Right lobe of liver (tissue), 6 donors: Measurements from ENCODE around the gene CD209. TPM values are rescaled to one million over a fixed set of nuclear protein-coding genes. Genes with fewer than 3 reads are reported as not detected.
"Not testable (repeated sequence)": the region's sequence is repeated elsewhere in the genome, so short reads cannot be mapped to it uniquely, and the experiment has no call there.

Source experiments
- ATAC-seq, 4 donors: fragments of 200-7000 bp; cut with Tn5 transposase; one replicate each; pipeline ENCODE4 v1.9.1; 2020; ENCODE audit warnings: mild to moderate bottlenecking in 4 of 4, moderate library complexity in 4 of 4
- DNase-seq, 3 donors: peaks; one replicate each; pipeline ENCODE4 v3.0.0-alpha.2; 2020
- H3K27ac ChIP-seq, 3 donors: fragments of 200-600 bp; one replicate each; pipeline ENCODE4 v1.8.0; 2022
- H3K27me3 ChIP-seq, 2 donors: fragments of 200-600 bp; one replicate each; pipeline ENCODE4 v1.8.0; 2022
- H3K36me3 ChIP-seq, 4 donors: fragments of 200-600 bp; sonication (generic) in 1 of 4; one replicate each; pipeline versions ENCODE4 v1.5.1 to v1.8.0; 2017 to 2022; ENCODE audit warnings: control low read depth in 1 of 4
- H3K4me1 ChIP-seq, 4 donors: fragments of 200-600 bp; sonication (generic) in 1 of 4; one replicate each; pipeline versions ENCODE4 v1.5.1 to v1.8.0; 2017 to 2022; ENCODE audit warnings: control low read depth in 1 of 4
- H3K4me3 ChIP-seq, 3 donors: fragments of 200-600 bp; one replicate each; pipeline ENCODE4 v1.8.0; 2022
- H3K9me3 ChIP-seq, 4 donors: fragments of 200-600 bp; sonication (generic) in 1 of 4; one replicate each; pipeline versions ENCODE4 v1.5.1 to v1.8.0; 2017 to 2022; ENCODE audit warnings: control low read depth in 1 of 4
- CTCF ChIP-seq, 4 donors: fragments of 200-600 bp in 3 of 4; fragments of 450-650 bp in 1 of 4; IDR thresholded peaks; one replicate each; pipeline versions ENCODE4 v1.5.1 to v1.8.0; 2016 to 2022; ENCODE audit warnings: antibody characterized with exemption in 4 of 4, mild to moderate bottlenecking in 2 of 4
- POLR2A ChIP-seq: fragments of 450-650 bp; IDR thresholded peaks from one replicate; pipeline ENCODE4 v1.6.1; 2017; ENCODE audit warnings: antibody characterized with exemption, mild to moderate bottlenecking
- WGBS: methylation state at CpG from one replicate; pipeline ENCODE4 v1.1.6; 2018; ENCODE audit warnings: low coverage, low lambda C conversion rate; ENCODE audit not compliant: insufficient coverage; ENCODE audit errors: missing lambda C conversion rate; 5-methylcytosine and 5-hydroxymethylcytosine counted together
- intact Hi-C, 2 donors: fragments of 100-400 bp; cut with DNase I; formaldehyde crosslinking; loops; one replicate each; pipeline versions ENCODE4 v1.11.2 to v1.14.1; 2022
- long read RNA-seq: library from polyadenylated mRNA; unstranded; transcript quantifications from one replicate; pipeline ENCODE4 v2.0.0, GENCODE V29; 2019
- total RNA-seq, 6 experiments: library from RNA; depleted of rRNA in 2 of 6; stranded (reverse); fragments of >200 nt in 2 of 6; fragmentation: NEBNext Ultra II Directional in 3 of 6; extraction: Animal tissue kit (Norgen Biotek cat#: 25700) in 3 of 6; gene quantifications; one replicate each; pipeline versions ENCODE4 v1.1.0 to v1.2.4, GENCODE V29; 2016 to 2023
- donor health status: DM: no; HTN: yes; CAD: no.
- donor health status: DM: no; HTN: no; CAD: no.
- donor health status: DM: no; HTN: no; CAD: no.
- donor health status: DM: no; HTN: yes; CAD: no.
- donor health status: DM: no; HTN: yes; CAD: no.

Gene CD209, protein sequence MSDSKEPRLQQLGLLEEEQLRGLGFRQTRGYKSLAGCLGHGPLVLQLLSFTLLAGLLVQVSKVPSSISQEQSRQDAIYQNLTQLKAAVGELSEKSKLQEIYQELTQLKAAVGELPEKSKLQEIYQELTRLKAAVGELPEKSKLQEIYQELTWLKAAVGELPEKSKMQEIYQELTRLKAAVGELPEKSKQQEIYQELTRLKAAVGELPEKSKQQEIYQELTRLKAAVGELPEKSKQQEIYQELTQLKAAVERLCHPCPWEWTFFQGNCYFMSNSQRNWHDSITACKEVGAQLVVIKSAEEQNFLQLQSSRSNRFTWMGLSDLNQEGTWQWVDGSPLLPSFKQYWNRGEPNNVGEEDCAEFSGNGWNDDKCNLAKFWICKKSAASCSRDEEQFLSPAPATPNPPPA
- 1 to 10 TPM in 4 of 6 experiments, under 1 TPM in 2; 0.42 to 6.7 (median 2.8) TPM for total RNA-seq
- long read RNA-seq, partial matches to known transcripts = 0 of 1 reads
- long read RNA-seq, other reads (novel, unspliced or antisense) = 1 of 1 reads

DNA sequence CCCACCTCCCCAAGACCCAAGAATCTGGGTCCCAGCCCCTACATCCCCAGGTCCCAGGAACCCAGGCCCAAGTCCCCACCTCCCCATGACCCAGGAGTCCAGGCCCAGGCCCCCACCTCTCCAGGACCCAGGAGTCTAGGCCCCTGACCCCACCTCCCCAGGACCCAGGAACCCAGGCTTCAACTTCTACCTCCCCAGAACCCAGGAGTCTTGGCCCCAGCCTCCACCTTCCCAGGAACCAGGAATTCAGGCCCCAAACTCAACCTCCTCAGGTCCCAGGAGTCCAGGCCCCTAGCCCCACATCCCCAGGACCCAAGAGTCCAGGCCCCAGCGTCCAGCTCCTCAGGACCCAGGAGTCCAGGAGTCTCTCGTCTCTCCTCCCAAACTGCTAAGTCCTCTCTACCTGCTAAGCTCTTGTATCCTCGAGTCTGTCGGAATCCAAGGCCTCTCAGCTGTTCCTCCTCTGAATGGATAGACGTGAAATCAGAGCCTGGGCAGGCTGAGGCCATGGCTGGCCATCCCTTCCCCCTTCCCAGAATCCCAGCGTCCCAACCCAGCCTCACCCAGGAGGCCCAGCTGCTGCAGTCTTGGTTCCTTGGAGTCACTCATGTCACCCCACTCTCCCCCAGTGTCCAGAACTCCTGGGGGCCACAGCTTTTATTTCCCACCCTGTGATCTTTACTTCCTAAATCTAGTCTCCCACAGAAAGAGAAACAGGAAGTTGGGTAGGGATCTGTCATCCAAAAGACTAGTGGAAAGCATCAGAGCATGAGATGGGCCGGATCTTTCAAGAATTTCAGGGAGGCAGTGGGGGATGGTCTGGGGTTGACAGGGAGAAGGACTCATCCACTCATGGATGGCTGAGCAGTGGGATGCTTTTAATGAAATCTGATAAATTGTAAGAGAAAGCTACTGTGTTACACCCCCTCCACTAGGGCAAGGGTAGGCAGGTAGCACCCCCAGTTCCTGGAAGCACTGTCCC lies at the start of gene CD209:
Gene CD209 (minus strand): TSS at position 632 of the 982 bp plus-strand sequence. CDS start 23 bp downstream, at position 609.
- 57% methylated on average over 5 of the region's 7 CpGs for WGBS
- intact Hi-C loops = no loop called here
- TF ChIP-seq POLR2A (no peak), CTCF (IDR thresholded peaks at IDR 0.05) (no peak)
- peak in 3 of 4 donors; percentile 20 to 44 (median 38) for ATAC-seq
- Histone ChIP-seq H3K4me3 (no peak within 1 kb of the TSS), H3K27ac (no peak within 1 kb of the TSS), H3K9me3 (no peaks in the 10 kb centered on the region), H3K36me3 (no peaks in the 10 kb centered on the region), H3K27me3 (no peaks in the 10 kb centered on the region), H3K4me1 (no peaks in the 10 kb centered on the region)
- no peak for DNase-seq

DNA sequence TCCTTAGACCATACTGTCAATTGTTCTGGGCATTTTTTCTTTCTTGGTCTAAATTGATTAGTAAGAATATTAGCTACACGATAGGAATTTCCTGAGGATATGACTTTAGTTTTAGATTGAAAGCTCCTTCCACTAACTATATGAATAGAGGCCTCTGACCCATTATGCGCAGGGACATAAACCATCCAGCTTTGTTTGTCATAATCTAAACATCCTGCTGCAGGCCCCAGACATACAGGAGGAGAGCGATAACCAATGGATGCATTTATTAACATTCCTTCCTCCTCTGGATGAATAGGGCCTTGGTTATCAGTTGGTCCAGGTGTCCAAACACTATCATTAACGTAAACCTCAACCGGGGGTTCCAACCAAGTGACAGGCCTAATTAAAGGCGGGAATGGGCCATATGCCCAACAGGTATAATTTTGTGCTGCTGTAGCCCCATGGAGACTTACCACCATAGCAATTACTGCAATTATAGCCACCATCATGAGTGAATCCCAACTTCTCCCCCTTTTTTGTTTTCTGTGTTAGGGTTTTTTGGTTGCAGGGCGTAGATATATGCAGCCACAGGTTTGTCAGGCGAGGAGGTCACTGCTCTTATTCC lies 48.3 kb upstream of the CD209 start:
- Histone ChIP-seq H3K9me3 (no peaks in the 10 kb centered on the region), H3K4me3 (no peak overlapping the region), H3K4me1 (peaks cover 0 to 5% (median 2%) of the 10 kb centered on the region in 4 donors), H3K27me3 (no peaks in the 10 kb centered on the region), H3K36me3 (no peaks in the 10 kb centered on the region), H3K27ac (no peak overlapping the region)
- intact Hi-C loops = loop anchor here (5.0 to 10.0 kb wide), 2 partner anchors 111 to 228 kb away; partner anchors contain the start of gene TRAPPC5 (in 2 of the 2)
- WGBS = 60% methylated on average over 7 of the region's 8 CpGs
- no peak for ATAC-seq
- no peak for DNase-seq
- TF ChIP-seq CTCF (IDR thresholded peaks at IDR 0.05) (no peak), POLR2A (no peak)

DNA sequence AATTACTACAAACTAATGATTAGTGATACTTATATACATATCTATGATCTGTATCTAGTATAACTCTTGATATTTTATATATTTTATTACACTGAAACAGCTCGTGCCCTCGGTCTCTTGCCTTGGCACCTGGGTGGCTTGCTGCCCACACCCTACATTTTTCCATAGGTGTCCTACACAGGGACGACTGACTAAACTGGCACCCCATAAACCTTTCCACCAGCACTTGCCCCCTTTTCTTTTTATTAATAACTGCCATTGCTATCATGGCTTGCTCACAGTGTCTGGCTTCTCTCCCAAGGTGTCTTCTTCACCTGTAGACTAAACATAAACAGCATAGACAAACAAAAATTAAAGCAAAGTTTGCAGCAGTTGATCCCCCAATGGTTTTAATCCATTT lies 46.2 kb upstream of the CD209 start:
- DNase-seq (no peak), ATAC-seq (no peak)
- no peak for TF ChIP-seq CTCF (IDR thresholded peaks at IDR 0.05)
- no peak for TF ChIP-seq POLR2A
- Histone ChIP-seq H3K36me3 (no peaks in the 10 kb centered on the region), H3K4me1 (no peaks in the 10 kb centered on the region), H3K27me3 (no peaks in the 10 kb centered on the region), H3K4me3 (no peak overlapping the region), H3K27ac (no peak overlapping the region), H3K9me3 (no peaks in the 10 kb centered on the region)
- intact Hi-C loops = loop anchor here (10.0 kb wide), 1 partner anchor 109 kb away; the partner anchor contains the start of gene TRAPPC5 (in 2 of the 2)
- 74% methylated on average over 3 of the region's 3 CpGs for WGBS

DNA sequence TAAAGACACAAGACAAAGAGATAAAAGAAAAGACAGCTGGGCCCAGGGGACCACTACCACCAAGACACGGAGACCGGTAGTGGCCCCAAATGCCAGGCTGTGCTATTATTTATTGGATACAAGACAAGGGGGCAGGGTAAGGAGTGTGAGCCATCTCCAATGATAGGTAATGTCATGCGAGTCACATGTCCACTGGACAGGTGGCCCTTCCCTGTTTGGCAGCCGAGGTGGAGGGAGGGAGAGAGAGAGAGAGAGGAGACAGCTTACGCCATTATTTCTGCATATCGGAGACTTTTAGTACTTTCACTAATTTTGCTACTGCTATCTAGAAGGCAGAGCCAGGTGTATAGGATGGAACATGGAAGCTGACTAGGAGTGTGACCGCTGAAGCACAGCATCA lies 45.4 kb upstream of the CD209 start:
- ATAC-seq, DNase-seq, H3K36me3 ChIP-seq, H3K4me3 ChIP-seq, H3K9me3 ChIP-seq, H3K4me1 ChIP-seq, H3K27ac ChIP-seq, H3K27me3 ChIP-seq: not testable (repeated sequence)
- intact Hi-C loops = loop anchor here (10.0 kb wide), 1 partner anchor 108 kb away; the partner anchor contains the start of gene TRAPPC5 (in 2 of the 2)
- 76% methylated on average over 5 of the region's 7 CpGs for WGBS
